ENCODE results near the gene OCSTAMP.
A peak's percentile ranks its signal among the peaks of the same experiment; 100 is the strongest.

Gene OCSTAMP, protein sequence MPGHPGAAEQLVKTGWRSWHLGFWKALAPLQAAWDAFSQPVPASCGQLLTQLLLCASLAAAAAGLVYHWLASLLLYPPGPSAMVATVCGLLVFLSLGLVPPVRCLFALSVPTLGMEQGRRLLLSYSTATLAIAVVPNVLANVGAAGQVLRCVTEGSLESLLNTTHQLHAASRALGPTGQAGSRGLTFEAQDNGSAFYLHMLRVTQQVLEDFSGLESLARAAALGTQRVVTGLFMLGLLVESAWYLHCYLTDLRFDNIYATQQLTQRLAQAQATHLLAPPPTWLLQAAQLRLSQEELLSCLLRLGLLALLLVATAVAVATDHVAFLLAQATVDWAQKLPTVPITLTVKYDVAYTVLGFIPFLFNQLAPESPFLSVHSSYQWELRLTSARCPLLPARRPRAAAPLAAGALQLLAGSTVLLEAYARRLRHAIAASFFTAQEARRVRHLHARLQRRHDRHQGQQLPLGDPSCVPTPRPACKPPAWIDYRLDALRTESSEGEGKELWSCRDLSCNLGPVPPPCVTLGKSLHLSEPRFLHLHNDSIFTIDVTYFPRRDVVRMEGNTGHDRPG

DNA sequence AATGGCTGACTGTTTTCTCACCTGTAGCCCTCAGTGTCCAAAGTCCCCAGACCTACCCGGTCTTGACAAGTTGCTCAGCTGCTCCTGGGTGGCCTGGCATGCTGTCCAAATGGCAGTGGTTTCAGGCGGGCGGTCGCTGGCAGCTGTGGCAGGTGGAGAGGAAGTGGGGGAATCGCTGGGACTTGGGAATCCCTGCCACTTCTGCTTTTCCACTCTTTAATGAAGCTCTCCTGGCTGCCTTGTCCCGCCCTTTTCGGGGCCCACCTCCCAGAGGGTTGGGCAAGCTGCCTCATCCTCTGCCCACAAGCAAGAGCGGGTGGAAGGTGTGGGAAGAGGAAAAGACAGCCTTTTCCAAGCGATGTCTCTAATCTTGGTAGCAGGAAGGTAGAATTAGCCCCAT lies at the start of gene OCSTAMP:
Gene OCSTAMP (minus strand): TSS at position 194 of the 400 bp plus-strand sequence. CDS start 94 bp downstream, at position 100.
- DNase-seq: no peak

DNA sequence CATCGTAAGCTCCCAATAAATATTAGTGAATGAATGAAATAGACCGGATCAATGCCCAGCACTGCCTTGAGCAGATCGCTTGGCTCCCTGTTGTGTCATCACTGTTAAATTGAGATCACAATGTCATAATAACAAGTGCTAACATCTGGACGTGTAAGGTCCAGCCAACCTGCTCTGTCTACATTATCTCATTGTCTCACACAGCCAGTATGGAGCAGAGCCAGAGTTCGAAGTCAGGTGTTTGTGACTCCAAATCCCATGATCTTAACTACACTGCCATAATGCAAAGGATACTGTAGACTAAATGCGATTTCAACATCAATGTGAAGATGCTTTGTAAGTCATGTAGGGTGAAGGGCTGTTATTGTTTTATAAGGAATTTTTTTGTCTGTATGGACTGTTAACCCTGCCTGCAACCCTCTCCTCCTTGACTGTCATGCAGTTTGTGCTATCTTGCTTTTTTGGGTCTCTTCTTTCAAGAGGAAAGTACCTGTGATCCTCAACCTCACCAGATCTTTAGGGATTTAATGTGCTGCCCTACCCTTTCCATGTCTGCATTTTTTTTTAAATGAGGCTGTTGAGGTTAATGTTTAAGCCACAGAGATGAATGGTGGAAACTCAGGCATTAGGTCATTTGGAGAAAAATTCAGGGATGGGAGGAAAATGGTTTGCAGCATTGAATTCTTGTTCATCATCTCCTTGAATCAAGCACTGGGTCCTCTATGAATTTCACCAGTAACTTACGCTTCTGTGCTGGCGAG lies 49.0 kb upstream of the OCSTAMP start:
- DNase-seq: no peak

DNA sequence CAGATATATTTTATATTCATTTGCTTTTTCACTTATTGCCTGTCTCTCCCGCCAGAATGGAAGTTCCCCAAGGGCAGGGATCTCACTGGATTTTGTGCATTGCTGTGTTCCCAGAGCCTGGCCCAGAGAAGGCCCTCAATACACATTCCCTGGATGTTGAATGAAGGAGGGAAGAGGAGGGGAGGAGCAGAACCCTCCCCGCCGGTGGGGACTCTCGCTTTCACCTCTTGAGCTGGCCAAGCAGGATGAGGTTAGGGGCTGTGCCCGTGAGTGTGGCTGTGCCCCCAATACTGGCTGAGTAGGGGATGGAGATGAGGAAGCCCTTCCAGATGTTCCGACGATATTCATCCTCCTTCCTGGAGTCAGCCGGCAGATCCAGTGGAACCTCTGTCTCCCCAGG lies 45.5 kb upstream of the OCSTAMP start:
- DNase-seq: no peak

DNA sequence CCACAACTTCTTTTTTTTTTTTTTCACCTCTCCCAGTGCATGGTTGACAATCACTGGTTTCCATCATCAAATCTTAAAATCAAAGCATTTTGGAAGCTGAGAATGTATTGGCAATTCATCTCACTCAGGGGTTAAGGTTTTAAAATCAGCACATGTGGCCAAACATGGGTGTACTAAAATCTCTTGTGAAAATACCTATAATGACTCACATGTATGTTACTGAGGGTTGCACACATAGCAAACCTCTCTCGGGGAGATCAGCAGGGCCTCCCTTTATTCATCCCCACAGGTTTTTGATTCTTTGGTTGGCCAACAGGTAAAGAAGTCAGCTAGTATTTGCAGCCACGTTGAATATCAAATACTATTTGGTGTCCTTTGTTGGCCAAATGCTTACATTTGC lies 44.3 kb upstream of the OCSTAMP start:
- DNase-seq: no peak

DNA sequence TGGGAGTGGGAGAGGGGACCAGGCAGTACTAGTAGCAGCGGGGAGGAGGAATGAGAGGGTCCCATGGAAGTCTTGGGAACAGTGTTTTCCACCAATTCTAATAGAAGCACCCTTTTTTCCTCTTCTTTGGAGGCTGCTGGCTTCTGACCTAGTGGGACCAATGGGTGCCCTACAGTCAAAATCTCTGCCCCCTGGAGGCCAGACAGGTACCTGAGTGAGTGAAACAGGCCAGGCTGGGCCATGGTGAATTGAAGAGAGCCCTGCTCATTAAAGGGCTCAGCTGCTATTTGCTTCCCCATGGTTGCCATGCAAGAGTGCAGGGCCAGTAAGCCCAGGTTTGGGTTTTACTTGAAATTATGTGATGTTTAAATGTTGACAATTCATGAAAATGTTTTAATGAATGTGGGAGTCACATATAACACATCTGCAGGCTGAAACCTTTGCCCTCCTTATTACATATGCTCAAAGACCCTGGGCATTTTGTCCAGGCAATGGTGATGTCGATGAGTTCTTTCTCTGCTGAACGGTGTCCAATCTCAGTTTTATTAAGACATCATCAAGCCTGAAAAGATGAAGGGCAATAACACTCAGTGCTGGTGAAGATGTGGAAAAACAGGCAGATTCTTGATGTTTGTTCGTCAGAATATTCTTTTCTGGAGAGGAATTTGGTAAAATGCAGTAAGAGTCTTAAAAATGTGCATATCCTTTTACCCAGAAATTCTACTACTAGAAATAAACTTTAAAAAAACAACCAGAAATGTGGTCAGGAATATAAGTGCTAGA lies 42.3 kb upstream of the OCSTAMP start:
- peak; percentile 0 for DNase-seq

DNA sequence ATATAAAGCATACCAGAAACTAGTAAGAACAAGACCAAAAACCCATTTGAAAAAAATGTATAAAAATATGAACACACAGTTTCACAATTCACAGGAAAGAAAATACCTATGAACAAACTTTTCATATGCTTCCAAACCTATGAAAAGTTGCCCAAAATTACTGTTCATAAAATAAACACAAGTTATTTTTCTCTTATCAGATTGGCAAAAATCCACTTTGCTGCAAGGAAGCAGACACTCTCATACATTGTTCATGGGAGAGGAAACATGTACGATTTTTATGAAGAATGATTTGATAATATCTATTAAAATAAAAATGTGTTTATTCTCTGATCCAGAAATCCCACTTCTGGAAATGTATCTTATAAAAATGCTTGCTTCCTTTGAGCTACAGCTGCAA lies 40.0 kb upstream of the OCSTAMP start:
- no peak for DNase-seq

DNA sequence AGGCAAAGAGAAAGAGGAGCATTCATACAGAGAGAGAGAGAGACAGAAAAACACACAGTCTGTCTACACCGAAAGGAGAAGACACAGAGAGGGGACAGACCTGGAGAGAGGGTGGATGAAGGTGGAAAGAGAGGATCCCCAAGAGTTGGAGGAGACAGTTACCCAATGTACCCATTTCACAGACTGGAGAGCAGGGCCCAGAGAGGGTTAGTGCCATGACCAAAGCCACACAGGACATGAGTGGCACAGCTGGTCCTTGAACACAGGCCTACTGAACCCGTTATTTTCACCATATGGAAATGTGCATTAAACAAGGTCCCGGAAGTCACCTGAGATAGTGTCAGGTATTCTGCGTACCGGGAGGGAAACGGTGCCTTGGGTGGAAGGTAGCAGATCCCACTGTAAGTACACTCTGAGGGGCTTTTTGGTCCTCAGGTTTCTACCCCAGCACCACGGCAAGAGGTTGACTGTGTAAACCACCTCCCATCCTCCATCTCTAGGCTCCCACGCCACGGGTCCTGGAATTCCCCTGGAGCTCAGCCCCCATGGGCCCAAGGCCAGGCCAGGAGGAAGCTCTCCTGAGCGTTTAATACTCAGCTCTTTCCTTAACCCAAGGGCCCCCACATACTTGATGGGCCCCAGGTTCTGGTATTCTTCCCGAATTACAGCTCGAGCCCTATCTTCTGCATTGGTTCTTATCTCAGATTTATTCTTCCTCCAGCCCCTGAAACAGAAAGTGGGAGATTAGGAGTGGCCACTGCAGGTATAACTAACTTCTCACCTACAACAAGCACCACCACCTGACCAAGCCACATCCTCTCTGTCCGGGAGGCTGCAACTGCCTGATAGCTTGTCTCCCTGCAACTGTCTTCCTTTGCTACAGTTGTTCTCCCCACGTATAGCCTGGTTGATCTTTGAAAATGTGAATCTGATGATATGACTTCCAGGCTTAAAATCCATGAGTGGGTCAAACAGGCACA lies 38.4 kb upstream of the OCSTAMP start:
- no peak for DNase-seq

DNA sequence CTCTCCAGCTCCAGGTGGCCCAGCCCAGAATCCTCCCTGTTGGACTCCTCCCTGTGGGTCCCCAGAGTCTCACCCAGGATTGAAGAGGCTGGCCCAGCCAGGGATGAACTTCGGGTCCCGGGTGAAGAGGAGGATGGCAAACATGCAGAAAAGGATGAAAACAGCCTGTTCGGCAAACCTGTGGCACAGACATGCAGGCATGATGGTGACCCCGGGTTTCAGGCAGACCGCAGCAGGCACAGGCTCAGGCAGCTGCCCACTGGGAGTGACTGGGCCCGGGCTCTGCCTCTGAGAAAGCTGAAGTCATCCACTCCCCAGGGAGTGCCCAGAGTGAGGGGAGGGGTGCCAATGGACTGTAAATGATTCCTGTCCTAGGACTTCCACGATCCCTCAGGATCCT lies 37.5 kb upstream of the OCSTAMP start:
- no peak for DNase-seq

DNA sequence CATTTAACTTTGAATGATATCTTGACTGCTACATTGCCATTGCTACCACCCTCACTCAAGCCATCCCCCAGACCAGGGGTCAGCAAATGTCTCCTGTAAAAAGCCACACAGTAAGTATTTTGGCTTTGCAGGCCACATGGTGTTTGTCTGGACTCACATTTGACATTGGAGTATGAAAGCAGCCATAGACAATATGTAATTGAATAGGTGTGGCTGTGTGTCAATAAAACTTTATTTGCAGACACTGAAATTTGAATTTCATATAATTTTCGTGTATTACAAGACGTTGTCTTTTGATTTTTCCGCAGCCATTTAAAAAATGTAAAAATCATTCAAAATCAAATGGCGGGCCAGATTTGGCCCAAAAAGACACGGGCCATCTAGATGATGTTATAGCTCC lies 36.3 kb upstream of the OCSTAMP start:
- DNase-seq: no peak

DNA sequence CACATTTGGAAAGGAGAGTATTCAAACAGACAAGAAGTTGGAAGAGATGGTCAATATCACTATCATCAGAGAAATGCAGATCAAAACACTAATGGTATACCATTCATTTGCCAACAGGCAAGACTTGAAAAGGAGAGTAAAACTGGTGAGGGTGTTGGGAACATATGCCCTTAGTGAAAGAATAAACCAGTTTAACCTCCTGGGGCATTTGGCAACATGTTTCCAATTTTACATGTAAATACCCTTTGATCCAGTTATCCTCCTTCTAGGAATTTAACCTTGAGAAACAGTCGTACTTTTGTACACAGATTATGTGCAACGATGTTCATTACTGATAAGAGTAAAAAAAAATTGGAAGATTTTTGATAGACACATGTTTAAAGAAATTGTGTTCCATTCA lies 34.1 kb upstream of the OCSTAMP start:
- no peak for DNase-seq

DNA sequence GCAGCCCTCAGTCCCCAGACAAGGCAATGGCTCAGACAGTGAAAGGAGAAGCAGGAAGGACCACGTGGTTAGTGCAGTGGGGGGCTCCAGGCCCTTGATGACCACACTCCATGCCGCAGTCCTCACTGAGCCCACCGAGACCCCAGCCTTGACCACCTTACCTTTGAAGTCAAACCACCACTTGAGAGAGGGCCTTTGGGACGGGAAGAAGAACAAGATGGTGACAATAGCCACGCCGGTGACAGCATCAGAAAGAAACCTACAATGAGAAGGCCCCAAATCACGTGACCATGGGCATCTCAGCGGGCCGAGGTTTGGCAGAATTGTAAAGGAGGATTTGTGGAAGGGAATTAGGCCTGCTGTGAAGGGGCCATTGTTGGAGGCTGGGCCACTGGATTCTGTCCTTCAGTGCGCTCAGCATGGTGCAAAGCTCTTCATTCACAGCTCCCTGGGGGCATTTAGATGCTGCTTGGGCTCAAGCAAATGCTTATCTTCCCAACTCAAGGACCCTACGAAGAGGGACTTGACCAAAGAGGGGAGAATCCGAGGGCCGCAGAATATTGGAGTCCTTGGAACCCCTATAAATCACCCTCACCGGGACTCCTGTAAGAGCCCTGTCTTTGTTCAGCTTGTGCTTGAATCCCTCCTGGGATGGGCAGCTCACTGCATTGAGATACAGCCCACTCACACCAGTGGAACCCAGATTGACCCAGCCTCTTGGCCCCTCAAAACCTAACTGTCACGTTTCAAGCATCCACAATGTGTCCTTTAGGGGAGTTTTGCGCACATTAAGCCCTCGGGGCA lies 33.2 kb upstream of the OCSTAMP start:
- peak; percentile 2 for DNase-seq

DNA sequence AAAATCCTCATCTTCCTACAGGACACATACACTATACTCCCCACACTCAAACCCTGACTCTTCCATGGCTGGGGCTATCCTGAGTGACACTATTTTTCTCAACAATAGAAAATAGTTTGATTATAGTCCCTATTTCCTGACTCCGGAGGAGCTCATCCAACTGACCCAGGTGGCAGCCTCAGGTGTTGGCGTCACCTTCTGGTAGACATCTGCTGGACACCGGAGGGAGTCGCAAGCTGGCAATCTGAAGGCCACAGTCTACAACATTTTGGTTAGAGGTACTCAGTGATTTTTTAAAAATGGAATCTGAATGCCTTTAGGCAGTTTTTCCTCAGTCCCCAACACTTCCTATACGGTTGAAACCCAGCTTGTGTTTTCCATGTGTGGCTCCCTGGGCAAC lies 32.2 kb upstream of the OCSTAMP start:
- DNase-seq: no peak

DNA sequence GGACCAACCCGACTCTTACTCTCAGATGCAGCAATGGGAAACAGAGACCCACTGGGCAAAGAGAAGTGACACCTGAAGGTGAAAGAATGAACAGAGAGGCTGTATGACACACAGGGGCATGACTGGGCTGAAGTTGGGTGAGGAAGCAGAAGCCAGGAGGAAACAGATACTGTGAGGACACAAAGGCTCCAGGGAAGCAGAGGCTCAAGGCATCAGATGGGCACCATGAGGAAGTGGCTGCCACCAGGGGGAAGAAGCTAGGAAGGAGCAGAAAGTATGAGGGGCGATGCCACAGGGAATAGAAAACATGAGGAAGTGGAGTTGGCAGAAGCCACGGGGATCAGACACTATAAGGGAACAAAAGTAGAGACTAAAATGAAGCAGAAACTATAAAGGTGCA lies 30.9 kb upstream of the OCSTAMP start:
- no peak for DNase-seq

DNA sequence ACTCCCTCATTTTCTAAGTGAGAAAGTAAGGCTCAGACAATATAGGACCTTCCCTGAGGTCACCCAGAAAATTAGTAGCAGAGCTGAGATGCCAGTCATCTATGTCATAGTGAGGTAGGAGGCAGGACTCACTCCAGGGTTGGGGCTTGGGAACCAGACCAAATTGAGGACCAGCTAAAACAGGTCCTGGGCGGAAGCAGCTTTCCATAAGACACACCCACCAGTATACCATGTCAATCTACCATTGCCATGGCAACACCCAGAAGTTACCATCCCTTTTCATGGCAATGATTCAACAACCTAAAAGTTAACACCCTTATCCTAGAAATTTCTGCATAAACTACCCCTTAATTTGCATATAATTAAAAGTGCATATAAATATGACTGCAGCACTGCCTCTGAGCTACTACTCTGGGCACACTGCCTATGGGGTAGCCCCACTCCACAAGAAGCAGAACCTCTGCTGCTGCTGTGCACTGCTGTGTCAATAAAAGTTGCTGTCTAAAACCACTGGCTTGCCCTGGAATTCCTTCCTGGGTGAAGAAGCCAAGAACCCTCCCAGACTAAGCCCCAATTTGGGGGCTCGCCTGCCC lies 30.3 kb upstream of the OCSTAMP start:
- DNase-seq: no peak

DNA sequence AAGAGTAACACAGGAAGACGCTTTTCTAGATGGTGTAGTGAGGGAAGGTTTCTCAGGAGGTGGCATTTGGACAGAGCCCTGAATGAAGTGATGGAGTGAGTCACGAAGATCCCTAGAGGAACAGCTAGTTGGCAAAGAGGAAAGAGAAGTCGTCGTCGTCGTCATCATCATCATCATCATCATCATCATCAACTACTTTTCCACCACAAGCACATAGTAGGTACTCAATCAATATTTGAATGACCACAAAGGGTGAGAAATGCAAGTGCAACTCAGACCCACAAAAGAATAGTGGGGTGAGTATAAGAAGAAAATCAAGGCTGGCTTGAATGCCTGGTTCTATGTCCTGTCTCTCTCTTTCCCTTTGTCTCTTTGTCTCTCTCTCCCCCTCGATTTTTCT lies 28.3 kb upstream of the OCSTAMP start:
- no peak for DNase-seq

DNA sequence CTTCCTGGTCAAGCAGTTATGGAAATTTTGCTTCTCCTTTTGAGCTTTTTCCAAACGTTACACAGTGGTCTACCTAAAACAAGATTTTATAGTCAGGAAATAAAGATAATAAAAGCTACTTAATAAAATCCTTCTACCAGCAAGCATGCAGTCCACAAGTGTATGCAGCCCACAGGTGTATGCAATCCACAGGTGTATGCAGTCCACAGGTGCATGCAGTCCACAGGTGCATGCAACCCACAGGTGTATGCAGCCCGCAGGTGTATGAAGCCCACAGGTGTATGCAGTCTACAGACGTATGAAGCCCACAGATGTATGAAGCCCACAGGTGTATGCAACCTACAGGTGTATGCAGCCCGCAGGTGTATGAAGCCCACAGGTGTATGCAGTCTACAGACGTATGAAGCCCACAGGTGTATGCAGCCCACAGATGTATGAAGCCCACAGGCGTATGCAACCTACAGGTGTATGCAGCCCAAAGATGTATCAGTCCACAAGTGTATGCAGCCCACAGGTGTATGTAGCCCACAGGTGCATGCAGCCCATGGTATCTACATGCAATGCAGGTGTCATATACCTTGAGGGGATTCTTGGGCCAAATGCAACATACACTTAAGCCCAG lies 26.4 kb upstream of the OCSTAMP start:
- DNase-seq: no peak

DNA sequence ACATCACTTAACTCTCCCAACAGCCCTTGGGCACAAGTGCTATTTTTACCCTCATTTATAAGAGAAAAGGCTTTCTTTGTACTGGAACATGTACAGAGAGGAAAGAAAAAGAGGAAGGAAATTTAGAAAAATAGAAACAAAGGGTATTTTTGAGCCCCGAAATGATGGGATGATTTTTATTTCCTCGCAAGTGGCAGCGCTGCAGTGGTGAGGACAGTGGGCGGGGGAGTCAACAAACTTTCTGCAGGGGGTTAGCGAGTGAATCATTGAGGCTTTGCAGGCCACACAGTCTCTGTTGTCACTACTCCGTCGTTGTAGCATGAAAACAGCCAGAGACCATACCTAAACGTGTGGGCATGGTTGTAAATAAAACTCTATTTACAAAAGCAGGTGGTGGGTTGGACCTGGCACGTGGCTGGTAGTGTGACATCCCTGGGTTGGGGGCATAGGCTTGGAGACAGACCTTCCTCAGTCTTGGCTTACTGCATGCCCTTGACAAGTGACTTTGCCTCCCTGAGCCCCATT lies 25.5 kb upstream of the OCSTAMP start:
- no peak for DNase-seq

DNA sequence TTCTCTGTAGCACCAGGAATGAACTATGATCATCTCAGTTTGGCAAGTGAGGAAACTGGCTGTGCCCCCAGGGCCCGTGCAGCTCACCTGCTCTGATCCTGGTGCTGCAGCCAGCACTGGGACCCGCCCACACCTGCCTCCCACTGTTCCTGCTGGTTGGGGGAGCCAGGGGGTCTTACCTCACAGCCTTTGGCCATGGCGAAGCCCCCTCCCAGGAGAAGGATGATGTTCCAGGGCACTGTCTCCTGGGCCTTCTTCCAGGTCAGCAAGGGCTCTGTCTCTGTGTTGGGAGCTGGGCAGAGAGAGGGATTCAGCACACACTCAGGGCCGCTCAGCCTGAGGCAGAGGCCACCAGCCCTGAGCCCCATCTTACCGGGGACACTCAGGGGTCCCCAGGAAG lies 24.9 kb upstream of the OCSTAMP start:
- DNase-seq: no peak

DNA sequence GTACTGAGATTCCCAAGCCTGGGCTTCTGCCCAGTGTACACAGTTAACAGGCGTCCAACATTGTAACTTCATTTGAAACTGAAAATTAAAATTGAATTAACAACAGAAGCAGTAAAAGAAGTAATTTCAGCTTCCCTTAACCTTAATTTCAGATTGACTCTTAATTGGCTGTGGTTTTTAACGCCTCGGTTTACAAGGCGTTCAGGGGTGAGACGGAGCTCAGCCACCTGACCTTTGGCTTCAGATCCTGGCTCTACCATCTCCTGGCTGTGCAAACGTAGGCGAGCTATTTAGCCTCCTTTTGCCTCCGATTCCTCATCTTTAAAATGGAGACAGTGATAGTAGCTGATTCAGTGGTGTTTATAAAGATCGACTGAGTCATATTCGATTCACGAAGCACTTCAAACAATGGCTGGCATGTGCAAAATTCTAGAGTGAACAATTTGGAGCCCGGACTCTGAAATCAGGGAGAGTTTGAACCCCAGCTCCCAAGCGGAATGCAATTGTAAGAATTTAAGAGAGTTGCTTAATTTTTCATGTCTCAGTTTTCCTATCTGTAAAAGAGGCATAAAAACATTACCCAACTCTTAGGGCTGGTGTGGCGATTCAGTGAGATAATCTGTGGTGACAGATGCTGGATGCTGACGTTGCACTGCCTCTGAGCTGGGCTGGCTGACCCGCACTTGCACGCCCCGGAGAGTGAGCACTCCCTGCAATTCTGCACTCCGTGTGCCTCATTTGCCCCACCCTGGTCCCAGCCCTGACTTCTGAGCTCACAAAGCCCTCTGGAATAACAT lies 23.5 kb upstream of the OCSTAMP start:
- DNase-seq: no peak

Data from NCI-H69 (cell line).